COLO668 (cell line): ENCODE measurements around the gene ADNP.
"Not testable (repeated sequence)": the region's sequence is repeated elsewhere in the genome, so short reads cannot be mapped to it uniquely, and the experiment has no call there.

Experiments
- DNase-seq: peaks from one replicate; lab custom pipeline; 2025; ENCODE audit not compliant: unreplicated experiment; lab: John Stamatoyannopoulos, UW

ADNP gene

GRCh38 chr20:50903353-50904051 lies 27.7 kb downstream of the ADNP start:
- no peak for DNase-seq

- no peak for DNase-seq
Measured at GRCh38 chr20:50901301-50901700, 29.9 kb downstream of the ADNP start.

GRCh38 chr20:50900261-50900660 lies 31.0 kb downstream of the ADNP start:
- no peak for DNase-seq

- no peak for DNase-seq
Measured at GRCh38 chr20:50898475-50898874, 32.8 kb downstream of the ADNP start.

- DNase-seq = no peak
Measured at GRCh38 chr20:50895111-50895830, 36.0 kb downstream of the ADNP start.

GRCh38 chr20:50893620-50894019 lies 37.6 kb downstream of the ADNP start:
- no peak for DNase-seq

GRCh38 chr20:50892394-50892793 lies 38.8 kb downstream of the ADNP start:
- DNase-seq = no peak

GRCh38 chr20:50891138-50891537 lies 40.1 kb downstream of the ADNP start:
- no peak for DNase-seq

- no peak for DNase-seq
Measured at GRCh38 chr20:50887576-50887975, 43.7 kb downstream of the ADNP start.

- DNase-seq = no peak
Measured at GRCh38 chr20:50886184-50886790, 45.0 kb downstream of the ADNP start.

- no peak for DNase-seq
Measured at GRCh38 chr20:50885781-50886180, 45.5 kb downstream of the ADNP start.

GRCh38 chr20:50885068-50885467 lies 46.2 kb downstream of the ADNP start:
- no peak for DNase-seq

GRCh38 chr20:50883856-50884255 lies 47.4 kb downstream of the ADNP start:
- DNase-seq = no peak

- not testable (repeated sequence) for DNase-seq
Measured at GRCh38 chr20:50881759-50882424, 49.3 kb downstream of the ADNP start.

GRCh38 chr20:50879649-50880550 lies 51.3 kb downstream of the ADNP start:
- no peak for DNase-seq

GRCh38 chr20:50877232-50877743 lies 53.9 kb downstream of the ADNP start:
- no peak for DNase-seq

GRCh38 chr20:50876816-50877215 lies 54.4 kb downstream of the ADNP start:
- DNase-seq = no peak

- DNase-seq = no peak
Measured at GRCh38 chr20:50876063-50876685, 55.1 kb downstream of the ADNP start.

- DNase-seq = no peak
Measured at GRCh38 chr20:50874758-50875665, 56.2 kb downstream of the ADNP start.
